ENCODE measurements around the gene ZNF768. TPM values are rescaled to one million over a fixed set of nuclear protein-coding genes. Genes with fewer than 3 reads are reported as not detected.

Gene ZNF768
- total RNA-seq, 2 experiments from 2014 or later, result 38.3 to 63.7 TPM

DNA sequence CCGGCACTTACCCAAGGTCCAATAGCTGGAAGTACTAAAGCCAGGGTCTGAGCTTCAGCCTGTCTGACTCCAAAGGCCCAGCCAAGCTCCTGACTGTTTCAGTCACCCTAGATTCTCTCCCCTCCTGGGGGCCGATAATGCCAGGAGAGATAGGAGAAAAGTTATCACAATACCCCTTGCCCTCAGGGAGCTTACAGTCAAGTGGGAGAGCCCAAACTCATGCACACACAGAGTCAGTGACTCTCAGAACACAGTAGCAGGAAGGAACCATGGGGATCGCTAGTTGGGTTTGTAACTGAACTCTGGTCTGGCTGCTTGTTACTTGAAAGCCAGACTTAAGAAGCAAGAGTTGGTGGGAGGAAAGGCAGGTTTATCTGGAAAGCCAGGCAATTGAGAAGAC, 14.9 kb downstream of the ZNF768 start:
- H3K36me3 ChIP-seq (ENCODE audit: insufficient read depth, low read length), result peaks cover 87% of the 10 kb centered on the region
- no peaks in the 10 kb centered on the region for H3K9me3 ChIP-seq (ENCODE audit: low read length)
- DNase-seq (ENCODE audit: low spot score), result no peak
- no peak overlapping the region for H2AFZ ChIP-seq (ENCODE audit: low read length)
- no peaks in the 10 kb centered on the region for H3K4me1 ChIP-seq (ENCODE audit: insufficient read depth, low read length, poor library complexity, severe bottlenecking)
- no peak overlapping the region for H3K4me2 ChIP-seq (ENCODE audit: low read length)
- no peak overlapping the region for H3K27ac ChIP-seq (ENCODE audit: low read depth, low read length, poor library complexity, severe bottlenecking)
- BruUV-seq (replicated peaks), result no TSS peak
- no peaks in the 10 kb centered on the region for H3K79me2 ChIP-seq (ENCODE audit: insufficient read depth, low read depth, low read length)
- intact Hi-C loops (cut with micrococcal nuclease; ENCODE audit: unreplicated experiment), result no loop called here
- POLR2A ChIA-PET, result no interaction called here
- H3K9me2 ChIP-seq (ENCODE audit: insufficient read depth, low read length), result no peaks in the 10 kb centered on the region
- CTCF ChIA-PET (ENCODE audit: unreplicated experiment), result no interaction called here
- no peak overlapping the region for H3K4me3 ChIP-seq (ENCODE audit: low read depth, low read length, poor library complexity, severe bottlenecking)
- no peaks in the 10 kb centered on the region for H4K20me1 ChIP-seq (ENCODE audit: insufficient read depth, low read length)
- TF ChIP-seq CTCF (conservative IDR thresholded peaks at IDR 0.05; ENCODE audit: low read length), result no peak
- TF ChIP-seq EZH2phosphoT487 (IDR thresholded peaks at IDR 0.05; ENCODE audit: borderline replicate concordance, low read depth, low read length), result no peak

- ChIA-PET CTCF (ENCODE audit: unreplicated experiment) (interaction anchor here (0.6 kb wide), 1 partner anchor 73 kb away, joined by 3 read pairs; no protein-coding TSS in a partner anchor), POLR2A (interaction anchor here (0.7 kb wide), 1 partner anchor 118 kb away, joined by 3 read pairs; no protein-coding TSS in a partner anchor)
- intact Hi-C loops (cut with micrococcal nuclease; ENCODE audit: unreplicated experiment), result no loop called here
- H4K20me1 ChIP-seq (ENCODE audit: insufficient read depth, low read length), result no peaks in the 10 kb centered on the region
- H3K79me2 ChIP-seq (ENCODE audit: insufficient read depth, low read depth, low read length), result no peaks in the 10 kb centered on the region
- TF ChIP-seq EZH2phosphoT487 (IDR thresholded peaks at IDR 0.05; ENCODE audit: borderline replicate concordance, low read depth, low read length), result no peak
- TF ChIP-seq CTCF (conservative IDR thresholded peaks at IDR 0.05; ENCODE audit: low read length), result no peak
- no peak for DNase-seq (ENCODE audit: low spot score)
- no peaks in the 10 kb centered on the region for H3K9me2 ChIP-seq (ENCODE audit: insufficient read depth, low read length)
- no peak overlapping the region for H3K4me3 ChIP-seq (ENCODE audit: low read depth, low read length, poor library complexity, severe bottlenecking)
- no peaks in the 10 kb centered on the region for H3K9me3 ChIP-seq (ENCODE audit: low read length)
- peaks cover 83% of the 10 kb centered on the region for H3K36me3 ChIP-seq (ENCODE audit: insufficient read depth, low read length)
- H3K4me2 ChIP-seq (ENCODE audit: low read length), result no peak overlapping the region
- H3K4me1 ChIP-seq (ENCODE audit: insufficient read depth, low read length, poor library complexity, severe bottlenecking), result no peaks in the 10 kb centered on the region
- BruUV-seq (replicated peaks), result no TSS peak
- H2AFZ ChIP-seq (ENCODE audit: low read length), result no peak overlapping the region
- H3K27ac ChIP-seq (ENCODE audit: low read depth, low read length, poor library complexity, severe bottlenecking), result no peak overlapping the region
Observed at GRCh38 chr16:30510376-30510938, 15.9 kb downstream of the ZNF768 start.

DNA sequence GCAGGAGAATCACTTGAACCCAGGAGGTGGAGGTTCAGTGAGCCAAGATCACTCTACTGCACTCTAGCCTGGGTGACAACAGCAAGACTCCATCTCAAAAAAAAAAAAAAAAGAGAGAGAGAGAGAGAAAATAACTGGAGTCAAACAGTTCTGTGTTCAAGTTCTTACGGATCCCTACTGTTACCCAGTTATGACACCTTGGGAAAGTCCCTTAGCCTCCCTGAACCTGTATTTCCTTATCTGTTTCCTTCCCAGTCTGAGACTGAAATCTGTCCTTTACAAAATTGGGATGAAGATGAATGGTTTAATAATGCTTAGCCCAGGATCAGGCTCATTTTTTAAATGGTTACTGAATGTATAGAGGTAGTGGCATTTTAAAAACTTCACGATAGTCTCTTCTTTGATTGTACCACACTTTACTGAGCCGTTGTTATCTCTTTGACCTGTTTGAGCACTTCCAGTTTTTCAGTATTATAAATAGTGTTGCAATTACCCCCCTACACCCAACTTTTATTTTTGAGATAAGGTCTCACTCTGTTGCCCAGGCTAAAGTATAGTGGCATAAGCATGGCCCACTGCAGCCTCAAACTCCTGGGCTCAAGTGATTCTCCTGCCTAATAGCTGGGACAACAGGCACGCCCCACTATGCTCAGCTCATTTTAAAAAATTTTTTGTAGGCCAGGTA, 17.1 kb downstream of the ZNF768 start:
- POLR2A ChIA-PET, result no interaction called here
- Histone ChIP-seq H3K4me3 (ENCODE audit: low read depth, low read length, poor library complexity, severe bottlenecking) (no peak overlapping the region), H3K9me3 (ENCODE audit: low read length) (no peaks in the 10 kb centered on the region), H3K36me3 (ENCODE audit: insufficient read depth, low read length) (peaks cover 85% of the 10 kb centered on the region), H3K4me1 (ENCODE audit: insufficient read depth, low read length, poor library complexity, severe bottlenecking) (no peaks in the 10 kb centered on the region), H4K20me1 (ENCODE audit: insufficient read depth, low read length) (no peaks in the 10 kb centered on the region), H3K9me2 (ENCODE audit: insufficient read depth, low read length) (no peaks in the 10 kb centered on the region), H3K4me2 (ENCODE audit: low read length) (no peak overlapping the region), H3K27ac (ENCODE audit: low read depth, low read length, poor library complexity, severe bottlenecking) (no peak overlapping the region), H3K79me2 (ENCODE audit: insufficient read depth, low read depth, low read length) (no peaks in the 10 kb centered on the region), H2AFZ (ENCODE audit: low read length) (no peak overlapping the region)
- no TSS peak for BruUV-seq (replicated peaks)
- intact Hi-C loops (cut with micrococcal nuclease; ENCODE audit: unreplicated experiment), result no loop called here
- CTCF ChIA-PET (ENCODE audit: unreplicated experiment), result interaction anchor here (0.5 kb wide), 1 partner anchor 49 kb away, joined by 3 read pairs; no protein-coding TSS in a partner anchor
- no peak for DNase-seq (ENCODE audit: low spot score)
- TF ChIP-seq CTCF (conservative IDR thresholded peaks at IDR 0.05; ENCODE audit: low read length), result no peak
- no peak for TF ChIP-seq EZH2phosphoT487 (IDR thresholded peaks at IDR 0.05; ENCODE audit: borderline replicate concordance, low read depth, low read length)

All from OCI-LY7 (cell line).